Astrocyte of the cerebellum (primary cell): Measurements from ENCODE around the gene HECTD2.

ENCODE experiments used
- DNase-seq: peaks from one replicate; pipeline ENCODE4 v3.0.0-alpha.2; 2011; ENCODE audit warnings: low read depth
- H3K4me3 ChIP-seq: 2 replicates; pipeline ENCODE4 v1.5.1; 2011; ENCODE audit warnings: mild to moderate bottlenecking, low read depth, low read length, moderate library complexity
- CTCF ChIP-seq: IDR thresholded peaks from 2 replicates; pipeline ENCODE4 v1.5.1; 2012; ENCODE audit warnings: low read length, low read depth, moderate library complexity, mild to moderate bottlenecking; ENCODE audit errors: missing control alignments
- in situ Hi-C: cut with HindIII; loops from 2 replicates; pipeline ENCODE4 v1.10.0; 2017; ENCODE audit warnings: low sequenced_read_pairs

The HECTD2 gene

DNA sequence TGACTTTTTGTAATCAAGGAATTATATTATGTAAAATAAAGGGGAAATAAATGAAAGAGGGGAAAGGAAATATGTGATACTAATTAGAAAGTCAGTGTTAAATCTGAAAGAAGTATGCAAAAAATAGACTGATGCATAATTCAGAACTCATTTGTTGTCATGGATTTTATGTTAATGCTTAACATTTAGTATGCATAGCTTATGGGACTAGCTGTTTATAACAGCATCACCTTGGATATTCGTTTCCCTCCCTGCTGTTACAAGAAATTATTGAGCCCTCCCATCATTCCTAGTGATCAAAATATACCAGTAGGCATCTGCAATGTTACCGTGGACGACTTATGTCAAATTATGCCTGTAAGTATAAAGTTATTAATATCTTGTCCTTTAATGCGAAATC, 85.9 kb downstream of the HECTD2 start:
- in situ Hi-C loops: no loop called here
- DNase-seq: no peak
- no peak for TF ChIP-seq CTCF
- H3K4me3 ChIP-seq: no peak overlapping the region

- in situ Hi-C loops: no loop called here
- no peak overlapping the region for H3K4me3 ChIP-seq
- TF ChIP-seq CTCF: no peak
- peak; percentile 23 for DNase-seq
Measured at GRCh38 chr10:91511549-91512330, 101.6 kb downstream of the HECTD2 start.

DNA sequence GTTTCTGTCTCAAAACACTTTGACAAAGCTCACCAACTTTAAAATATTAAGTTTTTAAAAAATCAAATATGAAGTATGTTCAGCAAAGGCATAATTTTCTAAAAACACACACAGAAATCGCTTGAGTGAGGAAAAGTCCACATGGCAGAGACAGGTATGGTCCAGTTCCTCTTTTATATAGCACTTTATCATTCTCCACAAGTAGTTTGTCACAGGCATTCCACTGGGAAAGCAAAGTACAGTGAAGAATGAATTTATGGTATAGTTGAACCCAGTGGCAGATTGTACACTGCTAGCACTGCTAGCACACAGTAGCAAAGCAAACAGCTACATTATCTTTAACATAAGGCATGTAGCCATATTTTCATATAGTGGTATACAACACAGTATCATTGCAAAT, 102.3 kb downstream of the HECTD2 start:
- in situ Hi-C loops: no loop called here
- TF ChIP-seq CTCF: no peak
- DNase-seq: no peak
- H3K4me3 ChIP-seq: no peak overlapping the region

- no peak overlapping the region for H3K4me3 ChIP-seq
- no peak for DNase-seq
- in situ Hi-C loops: no loop called here
- no peak for TF ChIP-seq CTCF
Measured at GRCh38 chr10:91513598-91514424, 103.7 kb downstream of the HECTD2 start.

GRCh38 chr10:91514787-91515186, 104.6 kb downstream of the HECTD2 start:
- H3K4me3 ChIP-seq: no peak overlapping the region
- no peak for DNase-seq
- in situ Hi-C loops: no loop called here
- TF ChIP-seq CTCF: no peak

DNA sequence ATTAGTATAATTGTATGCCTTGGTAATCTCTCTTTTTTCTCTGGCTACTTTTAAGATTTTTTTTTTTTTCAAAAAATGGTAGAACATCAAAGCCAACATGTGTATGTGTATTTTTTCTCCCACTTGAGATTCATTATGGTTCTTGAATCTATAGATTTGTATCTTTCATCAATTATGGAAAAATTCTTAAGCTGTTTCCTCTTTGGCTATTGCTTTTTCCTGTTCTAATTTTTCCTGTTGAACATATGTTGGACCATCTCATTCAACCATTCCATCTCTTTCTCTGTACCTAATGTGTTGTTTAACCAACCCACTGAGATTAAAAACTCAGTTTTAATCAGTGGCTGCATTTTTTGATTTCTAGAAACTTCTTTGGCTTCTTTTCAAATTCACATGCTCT, 107.2 kb downstream of the HECTD2 start:
- no peak for DNase-seq
- H3K4me3 ChIP-seq: no peak overlapping the region
- in situ Hi-C loops: no loop called here
- no peak for TF ChIP-seq CTCF
